ENCODE data around the gene HHIPL1.
"Not testable (repeated sequence)": the region's sequence is repeated elsewhere in the genome, so short reads cannot be mapped to it uniquely, and the experiment has no call there.

Gene HHIPL1

DNA sequence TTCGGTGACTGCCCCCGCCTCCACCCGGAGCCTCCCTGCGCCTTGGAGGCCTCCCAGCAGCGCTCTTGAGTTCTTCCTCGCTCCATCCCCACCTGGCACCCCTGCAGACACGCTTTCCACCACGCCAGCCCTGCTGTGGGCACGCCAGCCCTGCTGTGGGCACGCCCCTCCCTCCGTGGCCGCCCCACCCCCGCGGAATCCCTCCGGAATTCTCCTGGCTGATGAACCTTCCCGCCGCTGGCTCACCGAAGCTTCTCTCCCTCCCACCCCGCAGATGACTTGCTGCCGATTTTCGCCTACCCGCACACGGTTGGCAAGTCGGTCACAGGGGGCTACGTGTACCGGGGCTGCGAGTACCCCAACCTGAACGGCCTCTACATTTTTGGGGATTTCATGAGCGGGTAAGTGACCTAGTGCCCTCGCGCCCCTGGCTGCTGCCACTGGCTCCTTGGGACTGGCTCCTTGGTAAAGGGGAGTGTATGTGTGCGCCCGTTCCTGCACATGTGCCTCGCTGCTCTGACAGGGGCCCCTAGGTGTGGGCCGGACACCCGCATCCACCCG is 15.2 kb downstream of the HHIPL1 start:
- DNase-seq (ENCODE audit: low read depth in 2 of 2): no peak

DNA sequence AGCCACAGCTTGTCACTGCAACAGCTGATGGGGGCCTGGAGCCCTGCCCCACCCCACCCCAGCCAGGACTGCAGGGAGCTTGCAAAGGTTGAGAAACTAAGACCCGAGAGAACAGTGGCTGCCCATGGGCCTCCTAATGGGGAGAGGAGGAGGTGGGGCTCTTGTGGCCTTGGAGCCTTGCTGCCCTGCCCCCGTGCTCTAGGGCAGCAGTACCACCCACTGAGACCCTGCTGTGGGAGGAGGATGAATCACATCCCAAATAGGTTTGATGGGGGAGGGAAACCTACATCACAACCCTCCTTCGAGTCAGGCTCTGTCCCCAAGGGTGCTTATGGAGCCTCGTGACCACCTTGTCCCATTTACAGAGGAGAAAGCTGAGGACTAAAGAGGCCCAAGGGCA is 15.9 kb downstream of the HHIPL1 start:
- DNase-seq (ENCODE audit: low read depth in 2 of 2): no peak

DNA sequence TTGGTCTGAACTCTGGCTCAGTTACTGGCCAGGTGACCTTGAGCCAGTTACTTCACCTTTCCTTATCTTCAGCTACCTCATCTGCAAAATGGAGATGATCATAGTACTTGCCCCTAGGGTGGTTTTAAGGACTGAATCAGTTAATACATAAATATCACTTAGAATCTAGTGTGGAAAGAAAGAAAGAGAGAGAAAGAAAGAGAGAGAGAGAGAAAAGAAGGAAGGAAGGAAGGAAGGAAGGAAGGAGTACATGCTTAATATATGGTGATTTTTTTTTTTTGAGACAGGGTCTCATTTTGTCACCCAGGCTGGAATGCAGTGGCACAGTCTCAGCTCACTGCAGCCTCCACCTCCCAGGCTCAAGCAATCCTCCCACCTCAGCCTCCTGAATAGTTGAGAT is 16.3 kb downstream of the HHIPL1 start:
- DNase-seq (ENCODE audit: low read depth in 2 of 2): not testable (repeated sequence)

DNA sequence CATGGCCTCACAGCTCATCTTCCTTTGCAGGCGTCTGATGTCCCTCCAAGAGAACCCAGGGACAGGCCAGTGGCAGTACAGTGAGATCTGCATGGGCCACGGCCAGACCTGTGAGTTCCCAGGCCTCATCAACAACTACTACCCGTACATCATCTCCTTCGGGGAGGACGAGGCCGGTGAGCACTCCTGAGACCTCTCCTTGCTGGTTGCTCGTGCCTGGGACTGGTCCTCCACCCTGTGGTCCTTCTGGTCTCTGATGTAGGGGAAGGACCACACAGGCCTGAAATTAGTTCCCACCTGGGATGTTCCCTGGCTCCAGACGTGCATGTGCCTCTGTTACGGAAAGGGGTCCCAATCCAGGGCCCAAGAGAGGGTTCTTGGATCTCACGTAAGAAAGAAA is 17.9 kb downstream of the HHIPL1 start:
- no peak for DNase-seq (ENCODE audit: low read depth in 2 of 2)

DNA sequence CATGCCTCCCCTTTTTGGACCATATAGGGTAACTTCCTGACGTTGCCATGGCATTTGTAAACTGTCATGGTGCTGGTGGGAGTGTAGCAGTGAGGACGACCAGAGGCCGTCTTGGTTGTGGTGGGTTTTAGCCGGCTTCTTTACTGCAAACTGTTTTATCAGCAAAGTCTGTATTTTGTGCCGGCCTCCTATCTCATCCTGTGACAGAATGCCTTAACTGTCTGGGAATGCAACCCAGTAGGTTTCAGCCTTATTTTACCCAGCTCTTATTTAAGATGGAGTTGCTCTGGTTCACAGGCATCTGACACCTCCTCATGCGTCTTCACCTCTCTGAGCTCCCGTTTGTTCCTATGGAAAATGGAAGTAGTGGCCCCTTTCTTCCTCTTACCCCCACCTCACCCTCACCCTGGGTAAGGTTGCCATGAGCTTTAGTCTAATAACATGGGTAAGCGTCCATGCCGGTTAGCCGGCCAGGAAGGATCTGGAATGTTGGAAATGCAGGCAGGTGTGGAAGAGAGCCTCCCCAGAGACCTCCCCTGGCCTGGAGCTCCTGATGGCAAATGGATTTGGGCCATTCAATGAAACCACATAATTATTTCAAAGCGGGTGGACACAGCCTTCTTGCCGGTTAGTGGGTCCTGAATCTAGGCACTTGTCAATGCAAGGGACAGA is 18.6 kb downstream of the HHIPL1 start:
- DNase-seq (ENCODE audit: low read depth in 2 of 2): no peak

DNA sequence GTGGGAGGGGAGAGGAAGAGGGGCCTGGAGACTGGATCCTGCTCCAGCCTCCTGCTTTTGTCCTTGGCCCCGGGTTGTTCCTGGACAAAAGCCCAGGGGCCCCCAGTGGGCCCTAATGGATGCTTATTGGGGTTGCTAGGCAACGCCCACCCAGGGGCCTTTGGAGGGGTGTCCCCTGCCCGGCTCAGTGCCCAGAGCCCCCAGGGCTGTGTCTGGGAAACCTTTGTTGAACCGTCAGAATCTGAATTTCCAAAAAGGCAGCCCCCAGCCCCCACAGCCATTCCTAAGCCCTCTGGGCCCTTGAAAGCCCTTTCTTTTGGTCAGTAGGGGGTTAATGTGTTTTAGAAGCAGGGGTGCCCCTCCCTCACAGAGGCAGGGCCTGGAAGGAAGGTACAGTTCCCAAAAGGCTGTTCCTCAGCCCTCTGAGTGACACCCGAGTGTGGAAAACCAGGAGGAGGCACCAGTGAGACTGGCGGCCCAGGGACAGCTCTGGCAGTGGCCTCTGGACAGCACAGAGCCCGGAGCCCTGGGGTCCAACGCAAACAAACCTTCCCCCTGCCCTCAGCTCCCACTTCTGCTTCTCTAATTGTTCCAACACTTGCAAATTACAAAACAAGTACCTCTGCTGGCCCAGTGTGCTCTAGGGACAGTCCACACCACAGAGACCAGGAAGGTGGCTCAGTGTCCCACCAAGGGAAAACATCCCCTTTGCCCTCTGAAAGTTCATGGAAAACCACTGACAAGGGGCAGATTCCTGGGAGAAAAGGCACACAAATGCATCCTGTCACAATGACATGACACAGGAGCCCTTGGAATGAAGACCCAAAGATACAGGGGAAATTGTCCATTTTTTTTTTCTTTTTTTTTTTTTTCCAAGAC is 19.4 kb downstream of the HHIPL1 start:
- no peak for DNase-seq (ENCODE audit: low read depth in 2 of 2)

DNA sequence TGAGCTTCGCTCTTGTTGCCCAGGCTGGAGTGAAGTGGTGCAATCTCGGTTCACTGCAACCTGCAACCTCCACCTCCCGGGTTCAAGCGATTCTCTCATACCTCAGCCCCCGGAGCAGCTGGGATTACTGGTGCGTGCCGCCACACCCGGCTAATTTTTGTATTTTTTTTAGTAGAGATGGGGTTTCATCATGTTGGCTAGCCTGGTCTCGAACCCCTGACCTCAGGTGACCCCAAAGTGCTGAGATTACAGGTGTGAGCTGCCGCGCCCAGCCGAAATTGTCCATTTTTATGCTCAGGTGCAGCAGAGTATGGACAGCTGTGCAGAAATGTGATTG is 20.0 kb downstream of the HHIPL1 start:
- DNase-seq (ENCODE audit: low read depth in 2 of 2): no peak

DNA sequence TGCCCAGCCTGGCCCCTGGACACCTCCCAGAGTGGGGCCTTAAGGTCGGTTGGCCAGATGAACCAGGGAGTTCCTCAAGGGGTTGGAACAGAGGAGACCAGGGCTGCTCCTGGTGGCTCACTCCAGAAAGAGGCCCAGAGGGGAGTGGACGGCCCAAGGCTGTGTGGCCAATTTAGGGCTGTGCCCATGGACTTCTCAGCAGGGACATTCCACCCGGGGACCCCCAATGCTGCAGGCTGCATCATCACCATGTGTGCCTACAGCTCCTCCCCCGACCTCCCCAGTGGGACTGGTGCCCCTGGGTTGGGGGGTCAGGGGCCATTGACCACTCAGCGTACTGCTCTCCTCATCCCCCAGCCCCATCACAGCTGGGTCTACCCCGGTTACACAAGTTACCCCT is 21.6 kb downstream of the HHIPL1 start:
- DNase-seq (ENCODE audit: low read depth in 2 of 2): no peak

DNA sequence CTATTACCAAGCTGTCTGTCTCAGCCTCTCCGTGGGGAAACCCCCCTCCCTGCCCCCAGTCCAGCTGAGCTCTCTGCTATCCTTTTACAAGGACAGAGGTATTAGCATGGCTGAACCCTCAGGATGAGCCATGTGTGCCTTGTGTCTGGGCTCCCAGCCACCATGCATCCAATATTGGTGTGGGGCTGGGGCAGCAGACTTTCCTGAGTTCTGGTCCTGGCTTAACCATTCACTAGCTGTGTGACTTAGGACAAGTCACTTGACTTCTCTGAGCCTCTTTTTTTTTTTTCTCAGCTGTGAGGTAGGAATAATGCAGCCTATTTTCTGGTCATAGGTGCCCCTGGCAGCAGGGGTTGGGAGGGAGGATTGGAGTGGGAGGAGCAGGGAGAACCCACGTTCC is 22.1 kb downstream of the HHIPL1 start:
- no peak for DNase-seq (ENCODE audit: low read depth in 2 of 2)

DNA sequence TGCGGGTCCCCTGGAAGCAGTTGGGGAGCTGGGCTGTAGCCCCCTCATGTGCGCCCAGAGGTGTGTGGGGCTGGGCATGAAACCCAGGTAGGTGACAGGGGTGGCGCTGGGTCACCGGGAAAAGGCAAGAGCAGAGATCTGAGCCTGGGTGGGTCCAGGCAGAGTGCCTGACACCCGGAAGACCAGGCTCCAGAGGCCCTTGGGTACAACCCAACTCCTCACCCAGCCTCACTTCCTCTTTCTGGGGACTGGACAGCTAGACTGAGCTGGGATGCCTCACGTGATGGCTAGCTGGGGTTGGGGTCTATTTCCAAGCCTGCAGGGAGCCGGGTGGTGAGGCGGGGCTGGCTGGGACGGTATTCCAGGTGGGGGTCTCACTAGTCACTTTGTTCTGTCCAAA is 22.9 kb downstream of the HHIPL1 start:
- DNase-seq (ENCODE audit: low read depth in 2 of 2): no peak

DNA sequence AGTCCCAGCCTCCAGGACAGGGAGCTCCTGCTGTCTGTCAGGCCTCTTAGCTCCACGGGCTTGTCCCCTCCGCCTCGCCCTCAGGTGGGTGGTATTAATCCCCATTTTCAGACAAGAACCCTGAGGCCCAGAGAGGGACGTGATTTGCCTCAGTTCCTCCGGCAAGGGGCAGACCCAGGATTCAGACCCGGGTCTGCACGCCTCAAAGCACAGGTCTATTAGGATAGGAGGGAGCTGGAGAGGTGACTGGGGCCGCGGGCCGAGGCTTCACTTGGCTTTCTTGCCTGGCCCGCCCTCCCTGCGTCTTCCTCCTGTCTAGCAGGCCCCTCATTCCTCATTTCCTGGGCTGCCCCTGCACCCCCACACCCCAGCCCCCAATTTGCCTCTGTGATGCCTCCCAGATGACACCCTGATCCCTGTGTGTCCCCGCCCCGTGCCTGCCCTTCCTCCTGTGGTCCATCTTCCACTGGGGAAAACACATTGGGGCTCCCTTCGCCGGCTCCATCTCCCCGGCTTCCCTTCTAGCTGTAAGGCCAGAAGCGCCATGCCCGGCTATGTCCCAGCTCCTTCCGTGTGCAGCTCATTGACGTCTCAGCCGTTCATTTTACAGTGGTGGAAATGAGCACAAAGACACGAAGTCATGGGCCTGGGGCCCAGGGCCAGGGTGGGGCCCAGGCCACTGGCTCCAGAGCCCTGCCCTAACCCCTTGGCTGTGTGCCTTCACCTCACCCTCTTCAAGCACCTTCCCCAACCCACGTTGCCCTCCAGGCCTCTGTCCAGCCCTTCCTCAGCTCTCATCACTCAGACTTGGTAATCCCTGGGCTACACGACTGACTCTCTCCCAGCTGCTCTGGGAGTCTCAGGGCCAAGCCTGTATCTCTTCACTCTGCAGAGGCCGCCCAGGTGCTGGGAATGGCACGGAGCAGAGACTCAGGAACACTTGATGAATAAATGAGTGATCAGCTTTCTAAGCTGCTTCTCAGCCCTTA is 23.7 kb downstream of the HHIPL1 start:
- no peak for DNase-seq (ENCODE audit: low read depth in 2 of 2)

DNA sequence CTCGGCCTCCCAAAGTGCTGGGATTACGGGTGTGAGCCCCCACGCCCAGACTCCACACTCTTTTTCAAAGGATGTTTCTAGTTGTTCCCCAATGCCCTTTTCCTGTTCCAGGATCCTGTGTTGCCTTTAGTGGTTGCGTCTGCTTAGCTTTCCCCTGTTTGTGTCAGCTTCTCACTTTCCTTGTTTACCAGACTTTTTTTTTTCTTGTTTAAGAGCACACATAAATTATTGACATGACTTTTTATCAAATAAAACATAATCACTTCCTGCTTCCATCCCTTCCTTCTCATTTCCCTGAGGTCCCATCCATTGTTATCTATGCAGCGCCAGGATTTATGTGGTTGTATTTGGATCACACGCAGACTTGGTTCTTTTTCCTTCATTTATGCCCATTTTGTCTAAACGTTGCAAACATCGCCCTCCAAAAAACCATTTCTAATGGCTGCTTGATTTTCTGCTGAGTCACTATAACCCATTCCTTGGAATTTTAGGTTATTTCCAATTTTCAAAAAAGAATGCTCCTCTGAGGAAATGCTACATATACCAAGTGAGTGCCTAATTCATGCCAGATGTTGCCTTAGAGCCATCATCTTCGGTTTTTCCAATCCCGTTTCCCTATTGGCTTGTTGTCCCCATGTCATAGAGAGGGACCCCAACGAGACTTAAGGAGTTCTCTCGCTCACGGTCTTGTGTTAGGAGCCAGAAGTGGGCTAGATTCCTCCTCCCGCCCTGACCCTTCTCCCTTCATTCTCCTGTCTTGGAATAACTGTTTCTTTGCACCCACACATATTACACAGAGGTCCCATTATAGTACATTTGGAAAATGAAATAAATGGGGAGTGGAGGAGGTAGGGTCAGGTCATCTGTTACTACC is 25.7 kb downstream of the HHIPL1 start:
- no peak for DNase-seq (ENCODE audit: low read depth in 2 of 2)

DNA sequence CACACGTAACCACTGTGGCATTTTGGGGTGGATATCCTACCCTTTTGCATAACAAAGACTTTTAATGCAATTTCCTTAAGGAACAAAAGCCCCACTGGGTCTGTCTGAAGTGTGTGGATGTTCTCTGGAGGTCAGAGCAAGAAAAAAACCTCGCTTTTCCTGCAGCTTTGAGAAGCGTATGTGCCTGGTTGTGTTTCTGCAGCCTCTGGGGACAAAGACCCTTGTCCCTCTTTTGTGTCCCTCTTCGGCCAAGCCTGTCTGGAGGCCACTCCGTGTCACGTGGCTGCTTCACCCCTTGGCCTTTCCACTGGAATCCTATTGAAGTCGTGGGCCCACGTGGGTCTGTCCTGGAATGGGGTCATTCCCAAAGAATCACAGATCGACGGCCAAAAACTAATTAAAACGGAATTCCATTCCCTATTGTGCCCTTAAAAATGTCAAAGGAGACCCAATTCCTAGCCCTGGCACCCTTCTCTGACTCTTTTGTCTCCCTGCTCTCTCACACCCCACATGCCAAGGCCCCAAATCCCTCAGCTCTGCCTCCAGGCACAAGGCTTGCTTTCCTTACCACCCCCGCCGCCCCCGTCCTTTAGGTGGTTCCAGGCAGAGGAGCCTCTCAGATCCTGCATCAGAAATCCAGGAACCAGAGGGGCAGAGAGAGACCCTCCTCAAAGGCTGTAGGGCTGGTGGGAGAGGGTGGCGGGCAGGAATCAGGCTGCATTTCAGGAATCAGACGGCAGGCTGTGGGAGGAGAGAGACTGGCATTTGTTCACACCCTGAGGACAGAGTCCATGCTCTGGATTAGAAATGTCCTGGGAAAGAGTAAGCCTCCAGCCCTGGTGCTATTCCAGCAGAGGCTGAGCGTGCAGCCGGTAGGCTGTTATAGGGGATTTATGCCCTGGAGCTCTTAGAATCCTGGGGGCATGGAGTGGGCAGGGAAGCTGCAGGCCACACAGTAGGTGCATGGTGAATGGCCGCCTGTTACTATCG is 26.6 kb downstream of the HHIPL1 start:
- DNase-seq (ENCODE audit: low read depth in 2 of 2): no peak

DNA sequence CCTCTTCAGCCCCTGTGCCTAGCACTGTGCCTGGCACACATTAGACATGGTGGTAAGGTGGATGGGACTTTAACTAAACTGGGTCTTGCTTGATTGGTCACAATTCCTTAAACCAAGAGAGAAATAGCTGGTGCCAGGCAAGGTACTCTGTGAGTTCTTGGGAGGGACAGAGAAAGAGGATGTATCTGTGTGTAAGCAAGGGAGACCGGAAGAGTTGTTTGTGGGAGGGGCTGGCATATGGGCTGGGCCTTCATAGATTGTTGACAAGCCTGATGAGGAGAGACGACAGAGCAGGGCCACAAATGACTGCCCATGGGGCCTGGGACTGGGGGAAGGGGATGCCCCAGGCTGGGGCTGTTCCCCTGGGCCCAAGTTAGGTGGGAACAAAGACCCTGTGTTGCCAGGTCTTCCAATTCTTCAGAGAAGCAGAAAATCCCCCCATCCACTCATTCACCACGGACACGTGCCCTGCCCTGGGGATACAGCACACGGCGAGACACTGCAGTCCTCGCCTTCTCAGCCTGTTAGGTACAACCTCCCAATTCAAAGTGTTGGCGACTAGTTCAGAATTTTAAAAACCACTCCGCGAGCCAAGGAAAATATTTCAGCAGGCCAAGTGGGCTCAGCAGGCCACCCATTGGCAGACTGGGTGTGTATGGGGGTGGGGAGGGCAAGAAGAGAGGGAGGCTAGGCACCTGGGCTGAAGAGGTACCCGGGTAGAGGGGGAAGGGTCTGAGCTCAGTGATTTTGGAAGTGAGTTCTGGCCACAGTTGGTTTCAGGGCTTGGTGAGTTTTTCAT is 27.8 kb downstream of the HHIPL1 start:
- DNase-seq (ENCODE audit: low read depth in 2 of 2): no peak

DNA sequence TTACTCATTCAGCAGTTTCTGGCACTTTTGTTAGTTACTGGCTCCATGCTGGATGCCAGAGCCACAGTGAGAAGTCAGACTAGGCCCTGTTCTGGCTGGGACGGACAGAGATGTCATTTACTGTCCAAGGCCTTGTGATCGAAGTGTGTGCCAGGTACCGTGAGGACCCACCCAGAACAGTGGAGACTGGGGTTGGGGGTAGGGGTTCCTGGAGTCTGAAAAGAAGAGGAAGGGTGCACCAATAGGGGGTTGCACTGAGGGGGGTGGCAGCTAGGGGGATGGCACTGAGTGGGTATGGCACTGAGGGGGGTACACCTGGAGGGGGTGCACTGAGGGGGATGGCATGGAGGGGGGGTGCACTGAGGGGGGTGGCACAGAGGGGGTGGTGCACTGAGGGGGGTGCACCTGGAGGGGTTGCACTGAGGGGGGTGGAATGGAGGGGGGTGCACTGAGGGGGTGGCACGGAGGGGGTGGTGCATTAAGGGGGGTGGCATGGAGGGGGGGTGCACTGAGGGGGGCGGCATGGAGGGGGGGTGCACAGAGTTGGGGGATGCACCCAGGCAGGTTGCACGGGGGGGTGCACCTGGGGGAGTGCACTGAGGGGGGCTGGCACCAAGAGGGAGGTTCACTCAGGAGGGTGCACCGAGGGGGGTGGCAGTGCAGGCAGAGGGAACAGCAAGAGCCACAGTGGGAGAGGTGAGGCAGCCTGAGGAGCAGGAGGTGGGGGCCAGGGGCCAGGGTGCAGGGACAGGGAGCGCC is 28.6 kb downstream of the HHIPL1 start:
- DNase-seq (ENCODE audit: low read depth in 2 of 2): no peak

DNA sequence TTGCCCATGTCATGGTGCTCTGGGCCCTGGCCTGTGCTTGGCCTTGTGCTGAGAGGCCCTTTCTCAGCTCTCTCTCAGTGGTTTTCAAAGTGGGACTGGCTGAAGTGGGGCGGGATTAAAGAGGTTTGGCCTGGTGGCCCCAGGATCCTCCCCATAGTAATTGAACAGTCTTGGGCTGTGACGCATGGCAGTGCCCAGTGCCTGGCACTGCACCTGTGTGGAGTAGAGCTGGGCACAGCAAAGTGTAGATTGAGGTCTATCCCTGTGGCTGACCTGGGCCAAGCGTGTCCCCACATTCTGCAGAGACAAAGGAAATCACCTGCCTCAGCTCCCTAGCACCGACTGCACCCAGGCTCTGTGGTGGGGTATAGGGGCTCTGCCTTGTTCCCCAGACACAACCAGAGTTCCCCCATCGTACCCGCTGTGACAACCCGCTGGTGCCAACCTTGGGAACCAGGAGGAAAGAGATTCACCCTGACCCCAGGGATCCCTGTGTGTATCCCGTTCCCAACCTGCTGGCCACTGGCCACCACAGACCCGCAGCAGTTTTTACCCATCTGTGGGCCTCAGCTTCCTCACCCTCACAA is 29.2 kb downstream of the HHIPL1 start:
- DNase-seq (ENCODE audit: low read depth in 2 of 2): no peak

DNA sequence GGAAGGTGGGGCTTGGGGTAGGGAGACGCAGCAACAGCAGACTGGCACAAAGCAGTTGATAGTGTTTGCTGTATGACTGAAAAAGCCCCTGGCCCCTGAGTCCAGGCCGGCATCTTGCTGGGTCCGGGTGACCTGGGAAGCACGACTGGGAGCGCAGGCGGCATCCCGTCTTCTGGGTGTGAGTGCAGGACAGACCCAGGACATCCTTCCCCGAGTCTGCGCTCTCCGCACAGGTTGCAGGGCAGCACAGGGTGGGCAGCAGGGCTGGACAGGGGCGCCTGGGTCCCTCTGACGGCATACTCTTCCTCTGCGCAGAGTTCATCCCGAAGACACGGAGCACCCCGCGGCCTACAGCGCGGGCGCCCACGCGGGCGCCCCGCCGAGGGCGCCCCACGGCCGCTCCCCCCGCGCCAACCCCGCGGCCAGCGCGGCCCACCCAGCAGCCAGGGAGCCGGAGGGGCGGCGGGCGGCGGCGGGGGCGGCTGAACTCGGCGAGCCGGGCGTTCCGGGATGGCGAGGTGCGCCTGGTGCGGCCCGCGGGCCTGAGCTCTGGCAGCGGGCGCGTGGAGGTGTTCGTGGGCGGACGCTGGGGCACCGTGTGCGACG is 29.9 kb downstream of the HHIPL1 start:
- DNase-seq (ENCODE audit: low read depth in 2 of 2): no peak
